Ishikawa (cell line): ENCODE measurements around the gene DCAF8.

Source experiments
- CEBPB ChIP-seq: IDR thresholded peaks from 2 replicates; pipeline ENCODE4 v1.6.1; 2012
- CREB1 ChIP-seq: IDR thresholded peaks from 2 replicates; pipeline ENCODE4 v1.6.1; 2012; ENCODE audit warnings: low read depth
- EGR1 ChIP-seq: IDR thresholded peaks from 2 replicates; pipeline ENCODE4 v1.6.1; 2012
- EP300 ChIP-seq: IDR thresholded peaks from 2 replicates; pipeline ENCODE4 v1.6.1; 2012; ENCODE audit warnings: borderline replicate concordance
- FOXM1 ChIP-seq: IDR thresholded peaks from 2 replicates; pipeline ENCODE4 v1.6.1; 2012; ENCODE audit warnings: low read depth, borderline replicate concordance
- MAX ChIP-seq: IDR thresholded peaks from 2 replicates; pipeline ENCODE4 v1.6.1; 2012
- NFIC ChIP-seq: IDR thresholded peaks from 2 replicates; pipeline ENCODE4 v1.6.1; 2012
- RAD21 ChIP-seq: IDR thresholded peaks from 2 replicates; pipeline ENCODE4 v1.6.1; 2012; ENCODE audit warnings: low read depth
- REST ChIP-seq: IDR thresholded peaks from 2 replicates; pipeline ENCODE4 v1.6.1; 2012; ENCODE audit warnings: low read depth, mild to moderate bottlenecking
- TAF1 ChIP-seq: IDR thresholded peaks from 2 replicates; pipeline ENCODE4 v1.6.1; 2012; ENCODE audit warnings: low read depth, mild to moderate bottlenecking
- TCF12 ChIP-seq: IDR thresholded peaks from 2 replicates; pipeline ENCODE4 v1.6.1; 2012; ENCODE audit warnings: low read depth
- USF1 ChIP-seq: IDR thresholded peaks from 2 replicates; pipeline ENCODE4 v1.6.1; 2012
- YY1 ChIP-seq: IDR thresholded peaks from 2 replicates; pipeline ENCODE4 v1.6.1; 2012; ENCODE audit warnings: low read depth
- ZBTB7A ChIP-seq: IDR thresholded peaks from 2 replicates; pipeline ENCODE4 v1.6.1; 2012; ENCODE audit warnings: low read depth

- TF ChIP-seq EP300 (no peak), REST (no peak), CREB1 (no peak), CEBPB (no peak), MAX (no peak), EGR1 (no peak), TAF1 (no peak), RAD21 (no peak), NFIC (no peak), USF1 (no peak), ZBTB7A (no peak), YY1 (no peak), FOXM1 (no peak), TCF12 (no peak)
Observed at GRCh38 chr1:160243767-160244166, 18.6 kb downstream of the DCAF8 start.
